Measurements from ENCODE around the gene POLR2A.

DNA sequence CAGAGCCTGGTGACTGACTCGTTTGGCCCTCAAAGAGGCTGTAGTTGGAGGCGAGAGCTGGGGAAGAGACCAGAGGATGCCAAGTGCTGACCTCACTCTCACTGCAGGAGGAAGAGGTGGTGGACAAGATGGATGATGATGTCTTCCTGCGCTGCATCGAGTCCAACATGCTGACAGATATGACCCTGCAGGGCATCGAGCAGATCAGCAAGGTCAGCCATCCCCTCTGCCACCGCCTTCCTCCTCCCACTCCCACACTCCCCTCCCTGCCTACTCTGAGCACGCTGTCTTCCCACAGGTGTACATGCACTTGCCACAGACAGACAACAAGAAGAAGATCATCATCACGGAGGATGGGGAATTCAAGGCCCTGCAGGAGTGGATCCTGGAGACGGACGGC lies 26.9 kb downstream of the POLR2A start:
- TF ChIP-seq CTCF (IDR thresholded peaks at IDR 0.05) (no peak), KDM5A (IDR thresholded peaks at IDR 0.05) (no peak), HEYL (CRISPR knock-in tag; IDR thresholded peaks at IDR 0.05) (no peak), PHF8 (IDR thresholded peaks at IDR 0.05; ENCODE audit: borderline replicate concordance, low read depth) (no peak), POLR2A (IDR thresholded peaks at IDR 0.05; ENCODE audit: low read length) (no peak), NFE2L2 (conservative IDR thresholded peaks at IDR 0.05; ENCODE audit: low read length) (no peak), ESRRA (IDR thresholded peaks at IDR 0.05; ENCODE audit: borderline replicate concordance, low read length) (no peak), RFX5 (IDR thresholded peaks at IDR 0.05) (no peak), ELK1 (IDR thresholded peaks at IDR 0.05; ENCODE audit: low read depth, low read length) (no peak), RAD21 (conservative IDR thresholded peaks at IDR 0.05 in 1 of 2, IDR thresholded peaks at IDR 0.05 in 1 of 2) (no peak), HOXA7 (CRISPR knock-in tag; IDR thresholded peaks at IDR 0.05) (no peak), JUN (IDR thresholded peaks at IDR 0.05) (no peak), SMC3 (IDR thresholded peaks at IDR 0.05) (no peak), BHLHE40 (IDR thresholded peaks at IDR 0.05; ENCODE audit: low read depth, low read length) (no peak)

Measured in A549 (cell line).